Endodermal cell (in vitro differentiated cells): ENCODE results near the gene MYO5B. TPM values are rescaled to one million over a fixed set of nuclear protein-coding genes. Genes with fewer than 3 reads are reported as not detected.

Experiments used
- DNase-seq: peaks from one replicate; pipeline ENCODE4 v3.0.0-alpha.2; 2017
- H3K27ac ChIP-seq: 2 replicates; pipeline ENCODE4 v1.5.1; 2013; ENCODE audit warnings: mild to moderate bottlenecking, low read depth, low read length, moderate library complexity
- H3K27me3 ChIP-seq: 2 replicates; pipeline ENCODE4 v1.6.1; 2013; ENCODE audit warnings: mild to moderate bottlenecking, low read length, moderate library complexity; ENCODE audit not compliant: insufficient read depth, control insufficient read depth, poor library complexity, severe bottlenecking
- H3K36me3 ChIP-seq: 2 replicates; pipeline ENCODE4 v1.7.0; 2013; ENCODE audit warnings: mild to moderate bottlenecking, low read length, moderate library complexity; ENCODE audit not compliant: control insufficient read depth, insufficient read depth
- H3K4me1 ChIP-seq: one replicate; pipeline ENCODE4 v1.7.0; 2013; ENCODE audit warnings: low read length; ENCODE audit not compliant: control insufficient read depth, insufficient read depth
- H3K4me3 ChIP-seq: 2 replicates; pipeline ENCODE4 v1.5.1; 2013; ENCODE audit warnings: mild to moderate bottlenecking, low read length, moderate library complexity
- H3K9ac ChIP-seq: 2 replicates; pipeline ENCODE4 v1.6.1; 2013; ENCODE audit warnings: mild to moderate bottlenecking, low read length, moderate library complexity; ENCODE audit not compliant: poor library complexity, severe bottlenecking; ENCODE audit errors: extremely low read depth
- H3K9me3 ChIP-seq: 2 replicates; pipeline ENCODE4 v1.6.1; 2013; ENCODE audit warnings: mild to moderate bottlenecking, low read length, moderate library complexity; ENCODE audit not compliant: control insufficient read depth
- H3K27ac Mint-ChIP-seq: 2 replicates; pipeline ENCODE4 v1.8.0; 2020; ENCODE audit warnings: mixed read lengths
- H3K27me3 Mint-ChIP-seq: 2 replicates; pipeline ENCODE4 v1.8.0; 2021; ENCODE audit warnings: mild to moderate bottlenecking, mixed read lengths; ENCODE audit not compliant: insufficient read depth
- H3K36me3 Mint-ChIP-seq: 2 replicates; pipeline ENCODE4 v1.8.0; 2020; ENCODE audit warnings: low read depth, mixed read lengths
- H3K4me1 Mint-ChIP-seq: 2 replicates; pipeline ENCODE4 v1.8.0; 2020; ENCODE audit warnings: mixed read lengths
- H3K4me3 Mint-ChIP-seq: 2 replicates; pipeline ENCODE4 v1.8.0; 2020; ENCODE audit warnings: mild to moderate bottlenecking, moderate library complexity, mixed read lengths
- H3K9me3 Mint-ChIP-seq: 2 replicates; pipeline ENCODE4 v1.8.0; 2020; ENCODE audit warnings: mild to moderate bottlenecking, mixed read lengths
- WGBS, 2 experiments: methylation state at CpG; one replicate each; pipeline versions ENCODE4 v1.1.5 to v1.1.7; 2013; ENCODE audit warnings: missing lambda C conversion rate in 2 of 2, mixed read lengths in 1 of 2; ENCODE audit not compliant: insufficient coverage in 1 of 2, insufficient read length in 1 of 2; 5-methylcytosine and 5-hydroxymethylcytosine counted together
- total RNA-seq, 2 donors: library from RNA; stranded (reverse); fragmentation: NEBNext Ultra II Directional in 1 of 2; extraction: Animal tissue kit (Norgen Biotek cat#: 25700) in 1 of 2; gene quantifications; 2 replicates in 1 of 2; 3 replicates in 1 of 2; pipeline ENCODE4 v1.2.1, GENCODE V29; 2021
- TF ChIP-seq, protein P1 (sequence below): fragments of 200-600 bp; sonication (generic); conservative IDR thresholded peaks from 2 replicates; pipeline ENCODE4 v1.5.0; 2021; ENCODE audit warnings: antibody characterized with exemption, mild to moderate bottlenecking

Gene MYO5B
- total RNA-seq, 2 donors from 2014 or later = 12.2 to 16.8 TPM

DNA sequence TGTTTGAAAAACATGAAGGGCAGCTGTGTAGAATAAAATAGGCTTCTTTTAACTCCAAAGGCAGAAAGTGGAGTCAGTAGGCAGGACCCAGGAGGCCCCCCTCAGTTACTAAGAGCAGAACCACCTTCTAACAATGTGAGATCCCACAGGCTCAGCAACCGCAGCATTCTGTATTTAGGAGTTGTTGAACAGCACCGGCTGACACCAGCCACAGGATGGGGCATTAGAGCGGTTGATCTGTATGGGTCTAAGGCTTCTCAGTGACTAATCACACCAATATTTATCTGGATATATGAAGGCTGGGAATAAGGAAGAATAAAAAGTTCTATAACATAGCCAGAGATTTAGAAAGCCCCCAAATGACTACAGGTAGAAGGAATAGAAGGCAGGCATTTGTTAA, 51.7 kb downstream of the MYO5B start:
- Histone ChIP-seq H3K4me3 (no peak overlapping the region), H3K9ac (no peak overlapping the region), H3K36me3 (no peaks in the 10 kb centered on the region), H3K4me1 (no peaks in the 10 kb centered on the region), H3K9me3 (no peaks in the 10 kb centered on the region), H3K27ac (no peak overlapping the region), H3K27me3 (peaks cover 6% of the 10 kb centered on the region)
- DNase-seq = peak; percentile 55
- Mint-ChIP-seq H3K36me3 (no peaks in the 10 kb centered on the region), H3K4me3 (no peak overlapping the region), H3K27ac (no peak overlapping the region), H3K27me3 (peaks cover 6% of the 10 kb centered on the region), H3K9me3 (no peaks in the 10 kb centered on the region), H3K4me1 (no peaks in the 10 kb centered on the region)
- WGBS, 2 experiments = 78% methylated on average over 2 of the region's 3 CpGs; no CpG with 5 or more reads in 1 of the 2 experiments
- TF ChIP-seq, protein P1, sequence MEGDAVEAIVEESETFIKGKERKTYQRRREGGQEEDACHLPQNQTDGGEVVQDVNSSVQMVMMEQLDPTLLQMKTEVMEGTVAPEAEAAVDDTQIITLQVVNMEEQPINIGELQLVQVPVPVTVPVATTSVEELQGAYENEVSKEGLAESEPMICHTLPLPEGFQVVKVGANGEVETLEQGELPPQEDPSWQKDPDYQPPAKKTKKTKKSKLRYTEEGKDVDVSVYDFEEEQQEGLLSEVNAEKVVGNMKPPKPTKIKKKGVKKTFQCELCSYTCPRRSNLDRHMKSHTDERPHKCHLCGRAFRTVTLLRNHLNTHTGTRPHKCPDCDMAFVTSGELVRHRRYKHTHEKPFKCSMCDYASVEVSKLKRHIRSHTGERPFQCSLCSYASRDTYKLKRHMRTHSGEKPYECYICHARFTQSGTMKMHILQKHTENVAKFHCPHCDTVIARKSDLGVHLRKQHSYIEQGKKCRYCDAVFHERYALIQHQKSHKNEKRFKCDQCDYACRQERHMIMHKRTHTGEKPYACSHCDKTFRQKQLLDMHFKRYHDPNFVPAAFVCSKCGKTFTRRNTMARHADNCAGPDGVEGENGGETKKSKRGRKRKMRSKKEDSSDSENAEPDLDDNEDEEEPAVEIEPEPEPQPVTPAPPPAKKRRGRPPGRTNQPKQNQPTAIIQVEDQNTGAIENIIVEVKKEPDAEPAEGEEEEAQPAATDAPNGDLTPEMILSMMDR = peak; percentile 50

DNA sequence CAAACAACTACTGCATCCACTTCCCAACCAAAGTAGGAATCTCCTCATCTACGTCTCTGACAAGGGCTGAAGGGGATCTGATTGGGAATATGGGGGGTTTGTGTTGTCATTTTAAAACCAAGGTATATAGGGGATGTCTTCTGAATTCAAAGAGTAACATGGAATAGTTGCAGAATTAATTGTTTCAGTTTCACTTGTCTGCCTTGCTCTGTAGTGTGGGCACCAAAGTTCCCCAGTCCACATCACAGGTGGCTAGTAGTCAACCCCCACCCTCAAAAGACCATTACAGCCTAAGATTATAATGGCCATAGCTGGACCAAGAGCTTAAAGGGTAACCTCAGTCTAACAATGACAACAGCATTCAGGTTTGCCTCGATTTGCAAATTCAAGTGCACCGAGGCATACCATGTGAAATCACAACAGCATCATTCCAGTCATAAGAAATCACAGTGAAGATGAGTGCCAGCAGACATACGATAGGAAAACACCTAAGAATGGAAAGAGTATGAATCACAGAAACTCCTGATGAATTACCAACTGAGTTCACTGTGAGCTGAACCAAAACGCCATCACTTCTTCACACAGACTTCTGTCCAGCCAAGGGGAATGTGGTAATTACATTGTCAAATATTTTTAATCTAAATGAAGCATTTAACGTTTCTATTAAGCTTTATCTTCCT, 52.4 kb downstream of the MYO5B start:
- Histone ChIP-seq H3K4me3 (no peak overlapping the region), H3K27ac (no peak overlapping the region), H3K4me1 (no peaks in the 10 kb centered on the region), H3K9me3 (no peaks in the 10 kb centered on the region), H3K9ac (no peak overlapping the region), H3K27me3 (peaks cover 6% of the 10 kb centered on the region), H3K36me3 (no peaks in the 10 kb centered on the region)
- WGBS, 2 experiments = 83 to 94% methylated on average over 3 to 6 of the region's 6 CpGs
- DNase-seq = no peak
- Mint-ChIP-seq H3K27ac (no peak overlapping the region), H3K4me3 (no peak overlapping the region), H3K27me3 (peaks cover 6% of the 10 kb centered on the region), H3K36me3 (no peaks in the 10 kb centered on the region), H3K4me1 (no peaks in the 10 kb centered on the region), H3K9me3 (no peaks in the 10 kb centered on the region)
- TF ChIP-seq, protein P1 = no peak

DNA sequence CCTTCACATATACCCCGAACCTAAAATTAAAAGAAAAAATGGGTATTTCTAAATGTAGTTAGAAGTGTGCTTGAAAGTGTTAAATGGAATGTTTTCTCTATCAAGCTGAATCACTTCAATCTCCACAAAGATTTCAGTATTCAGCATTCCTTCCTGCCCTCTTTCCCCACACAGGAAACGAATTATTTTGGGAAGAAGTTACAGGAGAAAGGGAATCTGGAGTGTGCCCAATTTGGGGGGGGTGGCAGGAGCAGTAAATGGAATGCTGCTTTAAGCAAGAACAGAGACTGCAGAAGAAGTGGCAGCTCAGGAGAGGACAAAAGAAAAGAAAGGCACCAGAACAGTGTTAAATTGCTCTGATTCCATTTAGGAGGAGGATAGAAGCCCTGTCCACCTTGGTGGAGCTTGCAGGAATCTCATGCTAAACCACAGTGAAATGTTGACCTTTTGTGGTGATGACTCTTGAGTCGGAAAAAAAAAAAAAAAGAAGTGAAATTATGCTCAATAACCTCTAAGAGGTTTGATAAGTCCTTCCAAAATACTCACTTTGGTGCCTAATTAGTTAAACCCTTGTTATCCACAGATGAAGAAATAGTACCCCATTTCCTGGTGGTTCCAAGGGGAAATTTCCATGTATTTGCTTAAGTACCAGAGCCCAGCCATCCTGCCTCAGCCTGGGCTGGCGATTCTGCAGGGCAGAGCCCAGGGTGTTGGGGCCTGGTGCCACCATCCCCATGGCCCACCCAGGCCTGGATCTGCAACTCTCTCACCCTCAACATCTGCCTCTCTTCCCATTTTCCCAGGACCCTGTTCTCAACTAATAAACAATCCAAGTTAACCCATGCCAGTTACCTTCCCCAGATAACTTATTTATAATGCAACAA, 56.5 kb downstream of the MYO5B start:
- no peaks in the 10 kb centered on the region for H3K9me3 ChIP-seq
- peaks cover 6% of the 10 kb centered on the region for H3K27me3 ChIP-seq
- no peak overlapping the region for H3K4me3 Mint-ChIP-seq
- TF ChIP-seq, protein P1 = no peak
- no peak overlapping the region for H3K4me3 ChIP-seq
- peaks cover 6% of the 10 kb centered on the region for H3K27me3 Mint-ChIP-seq
- DNase-seq = no peak
- H3K36me3 ChIP-seq = no peaks in the 10 kb centered on the region
- no peaks in the 10 kb centered on the region for H3K36me3 Mint-ChIP-seq
- no peaks in the 10 kb centered on the region for H3K9me3 Mint-ChIP-seq
- no peak overlapping the region for H3K27ac ChIP-seq
- no peak overlapping the region for H3K27ac Mint-ChIP-seq
- WGBS, 2 experiments = 83 to 88% methylated on average over 1 to 3 of the region's 4 CpGs
- no peak overlapping the region for H3K9ac ChIP-seq
- peaks cover 7% of the 10 kb centered on the region for H3K4me1 Mint-ChIP-seq
- H3K4me1 ChIP-seq = no peaks in the 10 kb centered on the region
